H1 (cell line): ENCODE results near the gene TTC13. TPM values are rescaled to one million over a fixed set of nuclear protein-coding genes. Genes with fewer than 3 reads are reported as not detected.

Experiments used
- CTCF ChIA-PET: fragments of 300-600 bp; sonication (Branson Sonifier 250); formaldehyde crosslinking; loops from one replicate; lab custom pipeline; 2021; ENCODE audit not compliant: partially characterized antibody; lab: Charles Lee
- POLR2A ChIA-PET: fragments of 300-600 bp; sonication (Branson Sonifier 250); formaldehyde crosslinking; loops from one replicate; lab custom pipeline; 2021; ENCODE audit warnings: inconsistent platforms; ENCODE audit not compliant: partially characterized antibody; lab: Charles Lee
- DNase-seq, 2 experiments: peaks; one replicate each; pipeline versions ENCODE4 v3.0.0 to v3.0.0-alpha.2; 2010 to 2022; ENCODE audit warnings: low spot score in 2 of 2, low read depth in 1 of 2, mixed read lengths in 1 of 2
- FAIRE-seq: peaks from 2 replicates; lab custom pipeline; 2011; peaks lifted over from hg19 to GRCh38; lab: Jason Lieb, UNC
- H2AFZ ChIP-seq: 2 replicates; pipeline ENCODE4 v1.8.1; 2012; ENCODE audit warnings: low read length, inconsistent platforms
- H2AK5ac ChIP-seq: 2 replicates; pipeline ENCODE4 v1.6.1; 2013; ENCODE audit warnings: low read depth, low read length
- H2BK120ac ChIP-seq: replicated peaks from 2 replicates; pipeline ENCODE3; 2013; ENCODE audit warnings: low read depth, low read length, inconsistent platforms
- H2BK12ac ChIP-seq: 2 replicates; pipeline ENCODE4 v1.6.1; 2013; ENCODE audit warnings: low read depth, low read length
- H2BK15ac ChIP-seq: 2 replicates; pipeline ENCODE4 v1.6.1; 2013; ENCODE audit warnings: low read length
- H2BK20ac ChIP-seq: 2 replicates; pipeline ENCODE4 v1.6.1; 2013; ENCODE audit warnings: low read length
- H2BK5ac ChIP-seq: 2 replicates; pipeline ENCODE4 v1.6.1; 2013; ENCODE audit warnings: low read depth, low read length
- H3K14ac ChIP-seq: 2 replicates; pipeline ENCODE4 v1.6.1; 2013; ENCODE audit warnings: inconsistent platforms; ENCODE audit not compliant: insufficient read length
- H3K18ac ChIP-seq: 2 replicates; pipeline ENCODE4 v1.6.1; 2013; ENCODE audit warnings: low read length; ENCODE audit errors: extremely low read depth
- H3K23ac ChIP-seq: 2 replicates; pipeline ENCODE4 v1.6.1; 2013; ENCODE audit warnings: inconsistent platforms; ENCODE audit not compliant: insufficient read length
- H3K23me2 ChIP-seq: 2 replicates; pipeline ENCODE4 v1.6.1; 2013; ENCODE audit warnings: low read depth, low read length
- H3K27ac ChIP-seq: 2 replicates; pipeline ENCODE4 v1.6.1; 2011; ENCODE audit warnings: low read depth, low read length, inconsistent platforms
- H3K27me3 ChIP-seq, 4 experiments: replicated peaks in 1 of 4; 1 replicate in 1 of 4; 2 replicates in 3 of 4; pipeline versions ENCODE4 v1.6.1 to v1.8.1; 2011 to 2013; ENCODE audit warnings: low read length in 3 of 4, mild to moderate bottlenecking in 3 of 4, inconsistent platforms in 2 of 4, mixed read lengths in 2 of 4, moderate library complexity in 1 of 4; ENCODE audit not compliant: control insufficient read depth in 3 of 4, insufficient read depth in 3 of 4; ENCODE audit errors: extremely low read depth in 1 of 4
- H3K36me3 ChIP-seq, 4 experiments: 2 replicates each; pipeline versions ENCODE4 v1.6.1 to v1.8.1; 2011 to 2013; ENCODE audit warnings: mild to moderate bottlenecking in 4 of 4, low read length in 3 of 4, moderate library complexity in 2 of 4, control low read depth in 1 of 4, inconsistent platforms in 1 of 4; ENCODE audit not compliant: insufficient read depth in 4 of 4, control insufficient read depth in 2 of 4
- H3K4ac ChIP-seq: replicated peaks from 2 replicates; pipeline ENCODE3; 2013; ENCODE audit warnings: low read length, low read depth, mixed read lengths, inconsistent platforms; ENCODE audit not compliant: insufficient read length
- H3K4me1 ChIP-seq, 4 experiments: replicated peaks in 1 of 4; 1 replicate in 1 of 4; 2 replicates in 3 of 4; pipeline versions ENCODE4 v1.6.1 to v1.8.1; 2011 to 2013; ENCODE audit warnings: low read length in 3 of 4, inconsistent platforms in 2 of 4, mixed read lengths in 1 of 4; ENCODE audit not compliant: insufficient read depth in 4 of 4, control insufficient read depth in 3 of 4
- H3K4me2 ChIP-seq, 2 experiments: 2 replicates each; pipeline versions ENCODE4 v1.6.1 to v1.8.1; 2011 to 2013; ENCODE audit warnings: low read depth in 2 of 2, low read length in 2 of 2, control low read depth in 1 of 2, inconsistent platforms in 1 of 2, mild to moderate bottlenecking in 1 of 2; ENCODE audit not compliant: insufficient read depth in 1 of 2
- H3K4me3 ChIP-seq, 4 experiments: fragments of 200-600, 300-600 bp in 1 of 4; sonication (generic), shearing (Covaris generic), sonication (Bioruptor Twin) in 1 of 4; 2 replicates each; pipeline versions ENCODE4 v1.5.1 to v1.8.1; 2011 to 2016; ENCODE audit warnings: low read length in 4 of 4, low read depth in 3 of 4, control low read depth in 2 of 4, inconsistent platforms in 2 of 4, mild to moderate bottlenecking in 2 of 4, mixed read lengths in 1 of 4, moderate library complexity in 1 of 4; ENCODE audit not compliant: insufficient read depth in 2 of 4; ENCODE audit errors: extremely low read depth in 1 of 4
- H3K56ac ChIP-seq: replicated peaks from 2 replicates; pipeline ENCODE3; 2013; ENCODE audit warnings: low read depth, mild to moderate bottlenecking, mixed read lengths, low read length, inconsistent platforms; ENCODE audit not compliant: insufficient read length
- H3K79me1 ChIP-seq: 2 replicates; pipeline ENCODE4 v1.6.1; 2013; ENCODE audit warnings: low read depth, low read length, control low read depth
- H3K79me2 ChIP-seq, 2 experiments: 2 replicates each; pipeline versions ENCODE4 v1.6.1 to v1.8.1; 2012 to 2013; ENCODE audit warnings: low read length in 2 of 2, mild to moderate bottlenecking in 2 of 2, inconsistent platforms in 1 of 2; ENCODE audit not compliant: insufficient read depth in 2 of 2, control insufficient read depth in 1 of 2
- H3K9ac ChIP-seq, 4 experiments: replicated peaks in 1 of 4; 1 replicate in 1 of 4; 2 replicates in 3 of 4; pipeline versions ENCODE4 v1.6.1 to v1.8.1; 2011 to 2013; ENCODE audit warnings: low read depth in 3 of 4, low read length in 3 of 4, control low read depth in 2 of 4, mild to moderate bottlenecking in 2 of 4, moderate library complexity in 2 of 4, inconsistent platforms in 1 of 4; ENCODE audit errors: extremely low read depth in 1 of 4
- H3K9me3 ChIP-seq, 2 experiments: 2 replicates each; pipeline versions ENCODE4 v1.6.1 to v1.8.1; 2012 to 2013; ENCODE audit warnings: mild to moderate bottlenecking in 2 of 2, moderate library complexity in 2 of 2, control low read depth in 1 of 2, inconsistent platforms in 1 of 2, low read depth in 1 of 2, low read length in 1 of 2, mixed read lengths in 1 of 2; ENCODE audit not compliant: insufficient read depth in 2 of 2
- H4K20me1 ChIP-seq, 2 experiments: replicated peaks in 1 of 2; 2 replicates each; pipeline versions ENCODE3 to v1.8.1; 2011 to 2013; ENCODE audit warnings: inconsistent platforms in 2 of 2, low read length in 2 of 2, mild to moderate bottlenecking in 1 of 2; ENCODE audit not compliant: insufficient read depth in 2 of 2, control insufficient read depth in 1 of 2
- H4K5ac ChIP-seq: 2 replicates; pipeline ENCODE4 v1.6.1; 2013; ENCODE audit warnings: low read length, low read depth, mixed read lengths, inconsistent platforms; ENCODE audit not compliant: insufficient read length
- H4K8ac ChIP-seq: 2 replicates; pipeline ENCODE4 v1.8.0; 2013; ENCODE audit warnings: mild to moderate bottlenecking, moderate library complexity, low read length, inconsistent platforms; ENCODE audit not compliant: insufficient read depth; ENCODE audit errors: extremely low read depth
- H4K91ac ChIP-seq: replicated peaks from 2 replicates; pipeline ENCODE3; 2013; ENCODE audit warnings: low read length, mixed read lengths, inconsistent platforms; ENCODE audit not compliant: insufficient read length
- BACH1 ChIP-seq: IDR thresholded peaks from 2 replicates; pipeline ENCODE4 v1.6.1; 2012; ENCODE audit warnings: low read length, improper control_type of control experiment
- HDAC2 ChIP-seq, 2 experiments: fragments of 300-600 bp in 1 of 2; sonication (generic) in 1 of 2; IDR thresholded peaks; 2 replicates each; pipeline ENCODE4 v1.6.1; 2011 to 2012; ENCODE audit warnings: low read depth in 2 of 2, low read length in 2 of 2, mild to moderate bottlenecking in 2 of 2, moderate library complexity in 2 of 2, borderline replicate concordance in 1 of 2, inconsistent platforms in 1 of 2
- KDM4A ChIP-seq: IDR thresholded peaks from one replicate; pipeline ENCODE4 v1.7.1; 2012; ENCODE audit warnings: low read depth, mild to moderate bottlenecking, moderate library complexity, low read length, inconsistent platforms; ENCODE audit not compliant: severe bottlenecking
- MAFK ChIP-seq: IDR thresholded peaks from 2 replicates; pipeline ENCODE4 v1.6.1; 2012; ENCODE audit warnings: low read depth, mild to moderate bottlenecking, improper control_type of control experiment, low read length
- SP1 ChIP-seq: IDR thresholded peaks from 2 replicates; pipeline ENCODE4 v1.6.1; 2011; ENCODE audit warnings: low read depth, low read length
- ZNF274 ChIP-seq: IDR thresholded peaks from 2 replicates; pipeline ENCODE4 v1.7.0; 2012; ENCODE audit warnings: low read length, borderline replicate concordance; ENCODE audit errors: extremely low read depth
- WGBS, 2 experiments: shearing (Covaris generic) in 1 of 2; methylation state at CpG; one replicate each; pipeline versions ENCODE4 v1.1.6 to v1.1.7; 2013 to 2015; ENCODE audit warnings: low lambda C conversion rate in 2 of 2, mixed read lengths in 2 of 2, inconsistent platforms in 1 of 2, low coverage in 1 of 2, missing lambda C conversion rate in 1 of 2; ENCODE audit not compliant: insufficient replicate concordance in 2 of 2, insufficient coverage in 1 of 2, insufficient read length in 1 of 2; ENCODE audit errors: extremely low coverage in 1 of 2, missing lambda C conversion rate in 1 of 2; 5-methylcytosine and 5-hydroxymethylcytosine counted together
- polyA plus RNA-seq, 7 experiments: library from polyadenylated mRNA; depleted of rRNA in 3 of 7; stranded (reverse) in 5 of 7; unstranded in 2 of 7; fragments of >200 nt in 5 of 7; fragments of 200-250 nt in 2 of 7; gene quantifications; 1 replicate in 5 of 7; 2 replicates in 1 of 7; 4 replicates in 1 of 7; pipeline versions ENCODE4 v1.2.1 to v1.2.3, GENCODE V29; 2011 to 2013; ENCODE audit warnings: missing spikeins in 2 of 7, mixed read lengths in 2 of 7
- total RNA-seq: library from RNA; stranded (reverse); fragmentation: NEBNext Ultra II Directional; extraction: Animal tissue kit (Norgen Biotek cat#: 25700); gene quantifications from 2 replicates; pipeline ENCODE4 v1.2.1, GENCODE V29; 2021

TTC13 gene
- total and polyA plus RNA-seq, 2 of the 8 experiments (the other 6 are each of a cell fraction or from before 2014, with no cell fraction given) = 3.1 to 7.1 TPM

DNA sequence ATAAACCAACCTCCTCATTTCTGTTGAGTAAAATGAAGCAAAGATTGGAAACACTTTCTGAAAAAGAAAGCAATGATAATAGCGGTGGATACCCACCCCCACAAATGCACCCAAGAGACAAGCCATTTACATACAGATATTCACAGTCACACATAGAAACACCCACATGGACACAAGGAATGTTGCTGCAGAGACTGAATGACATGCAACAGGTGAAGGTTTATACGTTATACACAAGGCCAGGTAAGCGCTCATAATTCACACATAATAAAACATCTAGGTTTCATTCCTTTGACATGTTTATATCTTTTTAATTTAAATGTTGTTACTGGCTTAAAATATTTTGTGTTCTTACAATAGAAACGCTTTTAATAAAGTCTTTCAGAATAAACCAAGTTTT, 21.5 kb upstream of the TTC13 start:
- H3K23ac ChIP-seq = no peak overlapping the region
- POLR2A ChIA-PET = no interaction called here
- H3K36me3 ChIP-seq = peaks cover 2 to 19% (median 10%) of the 10 kb centered on the region in 4 experiments; a peak in 6 of 8 replicates
- FAIRE-seq (no peak), DNase-seq (no peak)
- no peak overlapping the region for H3K9ac ChIP-seq
- no peak overlapping the region for H4K8ac ChIP-seq
- CTCF ChIA-PET = interaction anchor here (1.0 kb wide), 1 partner anchor 11 kb away, joined by 3 read pairs; no protein-coding TSS in a partner anchor
- no peaks in the 10 kb centered on the region for H3K27me3 ChIP-seq
- H2BK20ac ChIP-seq = no peak overlapping the region
- peaks cover 2% of the 10 kb centered on the region; the same call in 1 of the 2 replicates for H3K23me2 ChIP-seq
- H2BK120ac ChIP-seq = no peak overlapping the region
- H4K20me1 ChIP-seq = peaks cover 0 to 2% of the 10 kb centered on the region in 2 experiments
- no peak overlapping the region for H2BK15ac ChIP-seq
- H3K56ac ChIP-seq = no peak overlapping the region
- H4K91ac ChIP-seq = no peak overlapping the region
- H2BK5ac ChIP-seq = no peak overlapping the region
- WGBS, 2 experiments = 90% methylated on average over 4 of the region's 4 CpGs; no CpG with 5 or more reads in 1 of the 2 experiments
- no peak overlapping the region for H2AFZ ChIP-seq
- H3K14ac ChIP-seq = no peak overlapping the region
- H2AK5ac ChIP-seq = no peak overlapping the region
- no peak for TF ChIP-seq BACH1
- no peak for TF ChIP-seq KDM4A
- no peak for TF ChIP-seq SP1
- TF ChIP-seq ZNF274 = no peak
- no peak for TF ChIP-seq MAFK
- TF ChIP-seq HDAC2 (IDR thresholded peaks at IDR 0.05; ENCODE audit: borderline replicate concordance in 1 of 2, low read depth in 2 of 2, low read length in 2 of 2) = no peak
- H3K79me1 ChIP-seq = no peaks in the 10 kb centered on the region
- H3K4me1 ChIP-seq = no peaks in the 10 kb centered on the region
- no peak overlapping the region for H3K4me3 ChIP-seq
- no peak overlapping the region for H4K5ac ChIP-seq
- no peak overlapping the region for H3K4me2 ChIP-seq
- H2BK12ac ChIP-seq = no peak overlapping the region
- H3K79me2 ChIP-seq = no peaks in the 10 kb centered on the region
- no peak overlapping the region for H3K27ac ChIP-seq
- H3K9me3 ChIP-seq = peaks cover 0 to 5% of the 10 kb centered on the region in 2 experiments; a peak in 1 of 4 replicates
- H3K4ac ChIP-seq = no peak overlapping the region
- H3K18ac ChIP-seq = no peak overlapping the region
